ENCODE measurements around the gene LMAN2. TPM values are rescaled to one million over a fixed set of nuclear protein-coding genes. Genes with fewer than 3 reads are reported as not detected.
A peak's percentile ranks its signal among the peaks of the same experiment; 100 is the strongest.

Gene LMAN2
- polyA plus RNA-seq, 2 of the 4 experiments (the other 2 are of a cell fraction), result 123 to 210 TPM

- POLR2A ChIA-PET, result no interaction called here
Measured at GRCh38 chr5:177300951-177301350, 50.5 kb downstream of the LMAN2 start.

DNA sequence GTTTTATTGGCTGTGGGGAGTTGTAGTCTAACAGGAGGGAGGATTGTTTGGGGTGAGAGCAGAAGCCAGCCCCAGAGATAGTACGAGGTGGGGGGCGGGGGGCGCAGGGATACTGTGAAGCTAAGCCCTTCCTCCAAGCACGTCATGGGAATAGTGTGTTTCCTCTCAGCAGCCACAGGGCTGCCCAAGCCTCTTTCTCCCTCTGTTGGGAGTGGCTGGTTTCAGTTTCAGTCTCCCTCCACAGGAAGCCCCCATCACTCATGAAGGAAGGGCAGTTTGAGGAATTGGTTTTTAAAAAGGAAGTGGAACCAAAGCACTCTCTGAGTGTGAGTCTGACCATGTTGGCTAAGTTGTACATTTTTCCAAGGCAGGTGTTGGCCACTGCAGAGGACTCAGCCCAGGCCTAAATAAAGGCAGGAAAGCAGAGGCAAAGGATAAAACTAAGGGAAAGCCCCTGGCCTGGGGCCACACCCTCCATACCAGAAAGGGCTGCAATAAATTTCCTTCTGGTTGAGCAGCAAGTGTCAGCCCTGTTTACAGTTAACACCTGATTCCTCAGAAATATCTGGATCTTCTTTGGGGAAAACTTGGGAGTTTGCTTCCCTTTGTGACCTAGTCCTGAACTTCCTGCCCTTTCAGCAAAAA is 51.1 kb downstream of the LMAN2 start:
- peak; percentile 16 for TF ChIP-seq MAFK (IDR thresholded peaks at IDR 0.05; ENCODE audit: partially characterized antibody)
- no peak for TF ChIP-seq HDAC2 (IDR thresholded peaks at IDR 0.05)
- DNase-seq (ENCODE audit: low read depth in 1 of 2, low spot score in 1 of 2) (no peak), ATAC-seq (peak; percentile 23 to 28; a peak in 3 of 6 replicates), FAIRE-seq (no peak)
- POLR2A ChIA-PET, result no interaction called here
- no peak overlapping the region for H3K27ac ChIP-seq
- WGBS (ENCODE audit: missing lambda C conversion rate), result 69% methylated on average over 4 of the region's 4 CpGs
- no peak overlapping the region for H3K4me2 ChIP-seq
- no peaks in the 10 kb centered on the region for H3K9me3 ChIP-seq
- peaks cover 34% of the 10 kb centered on the region for H3K4me1 ChIP-seq
- no peak overlapping the region for H3K4me3 ChIP-seq
- CTCF ChIA-PET, result interaction anchor here (1.5 to 4.6 kb wide), 4 partner anchors 9 to 187 kb away, joined by 6 to 28 read pairs (median 19); no protein-coding TSS in a partner anchor

More at GRCh38 chr5:177300951-177301350, 50.5 kb downstream of the LMAN2 start:
- WGBS (ENCODE audit: missing lambda C conversion rate), result 84% methylated on average over 2 of the region's 2 CpGs
- CTCF ChIA-PET, result interaction anchor here (1.0 to 4.6 kb wide), 3 partner anchors 9 to 188 kb away, joined by 3 to 24 read pairs (median 14); no protein-coding TSS in a partner anchor
- H3K27ac ChIP-seq, result no peak overlapping the region
- FAIRE-seq (no peak), ATAC-seq (no peak), DNase-seq (ENCODE audit: low read depth in 1 of 2, low spot score in 1 of 2) (no peak)
- no peak for TF ChIP-seq TFCP2L1 (CRISPR knock-in tag; IDR thresholded peaks at IDR 0.05)
- no peak for TF ChIP-seq HOXB5 (CRISPR knock-in tag; IDR thresholded peaks at IDR 0.05)
- no peak for TF ChIP-seq FOSL2 (IDR thresholded peaks at IDR 0.05)
- TF ChIP-seq FOSL2 (CRISPR knock-in tag; IDR thresholded peaks at IDR 0.05), result no peak
- TF ChIP-seq, protein P1, sequence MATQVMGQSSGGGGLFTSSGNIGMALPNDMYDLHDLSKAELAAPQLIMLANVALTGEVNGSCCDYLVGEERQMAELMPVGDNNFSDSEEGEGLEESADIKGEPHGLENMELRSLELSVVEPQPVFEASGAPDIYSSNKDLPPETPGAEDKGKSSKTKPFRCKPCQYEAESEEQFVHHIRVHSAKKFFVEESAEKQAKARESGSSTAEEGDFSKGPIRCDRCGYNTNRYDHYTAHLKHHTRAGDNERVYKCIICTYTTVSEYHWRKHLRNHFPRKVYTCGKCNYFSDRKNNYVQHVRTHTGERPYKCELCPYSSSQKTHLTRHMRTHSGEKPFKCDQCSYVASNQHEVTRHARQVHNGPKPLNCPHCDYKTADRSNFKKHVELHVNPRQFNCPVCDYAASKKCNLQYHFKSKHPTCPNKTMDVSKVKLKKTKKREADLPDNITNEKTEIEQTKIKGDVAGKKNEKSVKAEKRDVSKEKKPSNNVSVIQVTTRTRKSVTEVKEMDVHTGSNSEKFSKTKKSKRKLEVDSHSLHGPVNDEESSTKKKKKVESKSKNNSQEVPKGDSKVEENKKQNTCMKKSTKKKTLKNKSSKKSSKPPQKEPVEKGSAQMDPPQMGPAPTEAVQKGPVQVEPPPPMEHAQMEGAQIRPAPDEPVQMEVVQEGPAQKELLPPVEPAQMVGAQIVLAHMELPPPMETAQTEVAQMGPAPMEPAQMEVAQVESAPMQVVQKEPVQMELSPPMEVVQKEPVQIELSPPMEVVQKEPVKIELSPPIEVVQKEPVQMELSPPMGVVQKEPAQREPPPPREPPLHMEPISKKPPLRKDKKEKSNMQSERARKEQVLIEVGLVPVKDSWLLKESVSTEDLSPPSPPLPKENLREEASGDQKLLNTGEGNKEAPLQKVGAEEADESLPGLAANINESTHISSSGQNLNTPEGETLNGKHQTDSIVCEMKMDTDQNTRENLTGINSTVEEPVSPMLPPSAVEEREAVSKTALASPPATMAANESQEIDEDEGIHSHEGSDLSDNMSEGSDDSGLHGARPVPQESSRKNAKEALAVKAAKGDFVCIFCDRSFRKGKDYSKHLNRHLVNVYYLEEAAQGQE (IDR thresholded peaks at IDR 0.05), result no peak
- TF ChIP-seq KDM5A (IDR thresholded peaks at IDR 0.05), result no peak
- TF ChIP-seq, protein P2, sequence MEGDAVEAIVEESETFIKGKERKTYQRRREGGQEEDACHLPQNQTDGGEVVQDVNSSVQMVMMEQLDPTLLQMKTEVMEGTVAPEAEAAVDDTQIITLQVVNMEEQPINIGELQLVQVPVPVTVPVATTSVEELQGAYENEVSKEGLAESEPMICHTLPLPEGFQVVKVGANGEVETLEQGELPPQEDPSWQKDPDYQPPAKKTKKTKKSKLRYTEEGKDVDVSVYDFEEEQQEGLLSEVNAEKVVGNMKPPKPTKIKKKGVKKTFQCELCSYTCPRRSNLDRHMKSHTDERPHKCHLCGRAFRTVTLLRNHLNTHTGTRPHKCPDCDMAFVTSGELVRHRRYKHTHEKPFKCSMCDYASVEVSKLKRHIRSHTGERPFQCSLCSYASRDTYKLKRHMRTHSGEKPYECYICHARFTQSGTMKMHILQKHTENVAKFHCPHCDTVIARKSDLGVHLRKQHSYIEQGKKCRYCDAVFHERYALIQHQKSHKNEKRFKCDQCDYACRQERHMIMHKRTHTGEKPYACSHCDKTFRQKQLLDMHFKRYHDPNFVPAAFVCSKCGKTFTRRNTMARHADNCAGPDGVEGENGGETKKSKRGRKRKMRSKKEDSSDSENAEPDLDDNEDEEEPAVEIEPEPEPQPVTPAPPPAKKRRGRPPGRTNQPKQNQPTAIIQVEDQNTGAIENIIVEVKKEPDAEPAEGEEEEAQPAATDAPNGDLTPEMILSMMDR (IDR thresholded peaks at IDR 0.05), result no peak
- TF ChIP-seq CHD2 (IDR thresholded peaks at IDR 0.05; ENCODE audit: low read length, partially characterized antibody), result no peak
- TF ChIP-seq TP53 (CRISPR knock-in tag; IDR thresholded peaks at IDR 0.05), result no peak
- no peak for TF ChIP-seq FOSB (CRISPR knock-in tag; IDR thresholded peaks at IDR 0.05)
- no peak for TF ChIP-seq ESRRA (IDR thresholded peaks at IDR 0.05; ENCODE audit: borderline replicate concordance, low read length)
- no peak for TF ChIP-seq ZFP36 (IDR thresholded peaks at IDR 0.05; ENCODE audit: borderline replicate concordance, partially characterized antibody)
- no peak for TF ChIP-seq JUNB (IDR thresholded peaks at IDR 0.05)
- TF ChIP-seq MAFK (IDR thresholded peaks at IDR 0.05; ENCODE audit: partially characterized antibody), result no peak
- no peak for TF ChIP-seq E2F6 (IDR thresholded peaks at IDR 0.05; ENCODE audit: borderline replicate concordance, low read depth)
- TF ChIP-seq GATA3 (IDR thresholded peaks at IDR 0.05; ENCODE audit: borderline replicate concordance), result no peak
- no peak for TF ChIP-seq MAZ (IDR thresholded peaks at IDR 0.05; ENCODE audit: borderline replicate concordance, low read depth, low read length)
- TF ChIP-seq FOXS1 (CRISPR knock-in tag; IDR thresholded peaks at IDR 0.05), result no peak
- TF ChIP-seq HOXA7 (CRISPR knock-in tag; IDR thresholded peaks at IDR 0.05), result no peak
- H3K4me3 ChIP-seq, result no peak overlapping the region
- H3K4me2 ChIP-seq, result no peak overlapping the region
- H3K9me3 ChIP-seq, result no peaks in the 10 kb centered on the region
- H3K4me1 ChIP-seq, result peaks cover 40% of the 10 kb centered on the region
